GM12874 (cell line): ENCODE results near the gene PDE4B.

Experiments used
- TF ChIP-seq, protein P1 (sequence below): IDR thresholded peaks from 2 replicates; pipeline ENCODE4 v1.5.1; 2011; ENCODE audit warnings: low read depth, mild to moderate bottlenecking, control low read depth, low read length, moderate library complexity; ENCODE audit not compliant: insufficient read depth

PDE4B gene

DNA sequence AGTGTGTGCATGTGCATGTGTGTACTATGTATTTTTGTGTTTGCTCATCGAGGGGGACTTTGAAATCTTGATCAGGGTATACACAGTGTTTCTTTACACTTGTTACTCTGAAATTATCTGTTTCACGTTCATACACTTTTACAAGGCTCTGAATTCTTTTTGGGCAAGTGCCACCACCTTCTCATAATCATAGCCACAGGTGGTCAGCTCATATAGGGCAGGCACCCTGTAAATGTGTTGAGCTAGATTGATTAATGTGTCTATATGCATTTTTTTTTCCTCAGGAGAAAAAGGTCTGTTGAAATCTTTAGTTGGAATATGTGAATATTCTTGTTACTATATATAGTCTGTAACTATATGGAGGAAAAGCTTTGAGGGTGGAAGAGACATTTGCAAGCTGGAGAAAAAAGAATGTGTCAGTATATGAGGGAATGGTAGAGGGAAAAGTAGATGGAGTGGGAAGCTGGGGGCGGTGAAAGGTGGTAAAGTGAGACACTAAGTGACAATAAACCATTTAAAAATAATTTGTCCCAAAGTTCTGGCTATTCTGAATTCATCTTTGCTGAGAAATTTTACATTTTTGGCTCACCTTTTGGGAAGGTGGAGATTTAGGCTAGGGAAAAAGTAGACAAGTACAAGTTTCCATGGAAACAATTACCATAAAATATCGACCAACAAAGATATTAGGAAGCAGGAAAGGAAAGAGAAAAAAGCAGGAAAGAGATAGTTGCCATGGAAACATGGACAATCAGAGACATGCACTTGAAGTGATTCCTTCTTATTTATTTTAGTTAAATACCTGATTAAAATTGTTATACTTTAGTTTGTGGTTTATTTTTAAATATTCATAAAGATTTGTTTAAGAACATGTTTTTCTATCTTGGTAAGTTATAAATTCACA lies 277.5 kb downstream of the PDE4B start:
- TF ChIP-seq, protein P1, sequence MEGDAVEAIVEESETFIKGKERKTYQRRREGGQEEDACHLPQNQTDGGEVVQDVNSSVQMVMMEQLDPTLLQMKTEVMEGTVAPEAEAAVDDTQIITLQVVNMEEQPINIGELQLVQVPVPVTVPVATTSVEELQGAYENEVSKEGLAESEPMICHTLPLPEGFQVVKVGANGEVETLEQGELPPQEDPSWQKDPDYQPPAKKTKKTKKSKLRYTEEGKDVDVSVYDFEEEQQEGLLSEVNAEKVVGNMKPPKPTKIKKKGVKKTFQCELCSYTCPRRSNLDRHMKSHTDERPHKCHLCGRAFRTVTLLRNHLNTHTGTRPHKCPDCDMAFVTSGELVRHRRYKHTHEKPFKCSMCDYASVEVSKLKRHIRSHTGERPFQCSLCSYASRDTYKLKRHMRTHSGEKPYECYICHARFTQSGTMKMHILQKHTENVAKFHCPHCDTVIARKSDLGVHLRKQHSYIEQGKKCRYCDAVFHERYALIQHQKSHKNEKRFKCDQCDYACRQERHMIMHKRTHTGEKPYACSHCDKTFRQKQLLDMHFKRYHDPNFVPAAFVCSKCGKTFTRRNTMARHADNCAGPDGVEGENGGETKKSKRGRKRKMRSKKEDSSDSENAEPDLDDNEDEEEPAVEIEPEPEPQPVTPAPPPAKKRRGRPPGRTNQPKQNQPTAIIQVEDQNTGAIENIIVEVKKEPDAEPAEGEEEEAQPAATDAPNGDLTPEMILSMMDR = no peak

DNA sequence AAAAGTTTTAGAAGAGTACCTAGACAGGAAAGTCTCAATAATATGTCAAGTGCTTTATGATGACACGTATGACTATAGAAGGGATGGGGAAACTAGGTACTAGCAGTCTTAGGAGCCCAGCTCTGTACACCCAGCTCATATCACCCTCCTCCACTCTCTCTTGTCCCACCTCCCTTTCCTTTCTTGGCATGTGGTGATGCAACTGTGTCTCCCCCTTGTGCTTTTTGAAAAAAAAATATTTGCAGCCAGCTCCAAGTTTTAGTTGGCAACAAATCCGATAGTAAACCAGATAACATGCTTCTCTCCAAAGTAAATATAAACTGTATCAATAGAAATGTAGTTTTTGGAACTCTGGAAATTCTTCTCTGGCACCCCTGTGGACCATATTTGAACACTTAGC lies 280.7 kb downstream of the PDE4B start:
- TF ChIP-seq, protein P1 = no peak

DNA sequence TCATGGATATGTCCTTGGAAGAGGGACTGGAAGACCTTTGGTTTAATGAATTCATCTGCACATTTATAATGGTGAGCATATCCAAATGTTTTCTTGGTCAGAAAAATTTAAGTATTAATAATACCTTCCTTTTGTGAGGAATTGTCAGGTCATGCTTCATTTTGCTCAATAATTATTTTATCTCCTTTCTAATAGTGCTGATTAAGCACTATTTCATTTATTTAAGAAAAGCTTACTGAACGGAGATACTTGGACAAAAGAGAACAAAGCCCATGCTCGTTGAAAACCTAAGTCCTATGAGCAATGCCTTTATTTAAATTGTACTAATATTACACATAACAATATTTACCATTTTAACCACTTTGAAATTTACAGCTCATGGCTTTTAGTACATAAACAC lies 281.5 kb downstream of the PDE4B start:
- TF ChIP-seq, protein P1 = no peak

DNA sequence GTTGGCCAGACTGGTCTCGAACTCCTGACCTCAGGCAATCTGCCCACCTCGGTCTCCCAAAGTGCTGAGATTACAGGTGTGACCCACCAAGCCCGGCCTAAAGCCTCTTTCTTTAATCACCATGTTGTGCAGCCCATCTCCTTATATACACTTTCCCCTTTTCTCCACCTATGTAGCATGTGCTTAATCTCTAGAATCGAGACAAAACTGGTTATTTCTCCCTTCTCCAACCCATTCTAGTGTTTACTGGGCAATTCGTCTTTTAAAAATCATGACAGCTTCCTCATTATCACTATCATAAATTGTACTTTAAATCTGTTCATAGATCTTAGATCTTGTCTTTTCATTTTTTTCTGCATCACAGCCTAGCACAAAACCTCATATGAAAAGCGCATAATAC lies 285.7 kb downstream of the PDE4B start:
- TF ChIP-seq, protein P1 = no peak

DNA sequence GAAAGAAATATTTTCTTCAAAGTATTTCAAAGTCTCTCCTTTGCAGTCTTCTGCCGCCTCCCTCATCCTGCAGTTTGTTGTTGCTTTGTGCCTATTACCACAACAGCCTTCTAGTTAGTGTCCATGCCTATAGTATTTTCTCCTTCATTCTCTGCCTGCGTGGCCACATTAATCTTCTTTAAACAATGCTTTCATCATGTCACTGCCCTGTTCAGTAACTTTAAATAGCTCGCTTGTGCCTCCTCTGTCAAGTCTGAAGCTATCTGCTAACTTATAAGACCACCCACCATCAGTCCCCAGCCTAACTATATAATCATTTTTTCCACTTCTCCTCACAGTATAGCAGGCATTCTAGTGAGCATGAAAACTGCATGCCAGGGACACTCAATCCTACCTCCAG lies 290.3 kb downstream of the PDE4B start:
- TF ChIP-seq, protein P1 = no peak

DNA sequence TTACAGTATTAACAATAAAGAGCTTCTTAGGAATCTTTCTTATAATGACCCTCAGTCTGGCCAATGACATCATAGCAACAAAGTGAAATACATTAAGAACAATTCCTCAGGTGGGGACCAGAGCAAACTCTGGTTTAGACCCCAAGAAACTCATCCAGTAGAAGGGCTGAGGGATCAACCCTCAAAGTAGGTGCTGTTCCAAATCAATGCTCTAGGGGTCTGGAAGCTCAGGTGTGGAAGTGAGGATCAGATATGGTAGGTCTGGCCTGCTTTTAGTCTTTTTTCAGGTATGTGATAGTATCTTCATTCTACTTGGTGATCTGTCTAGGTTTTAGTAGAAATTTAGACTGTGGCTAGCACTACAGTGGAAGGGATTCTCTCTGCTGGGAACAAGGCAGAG lies 291.7 kb downstream of the PDE4B start:
- TF ChIP-seq, protein P1 = no peak

DNA sequence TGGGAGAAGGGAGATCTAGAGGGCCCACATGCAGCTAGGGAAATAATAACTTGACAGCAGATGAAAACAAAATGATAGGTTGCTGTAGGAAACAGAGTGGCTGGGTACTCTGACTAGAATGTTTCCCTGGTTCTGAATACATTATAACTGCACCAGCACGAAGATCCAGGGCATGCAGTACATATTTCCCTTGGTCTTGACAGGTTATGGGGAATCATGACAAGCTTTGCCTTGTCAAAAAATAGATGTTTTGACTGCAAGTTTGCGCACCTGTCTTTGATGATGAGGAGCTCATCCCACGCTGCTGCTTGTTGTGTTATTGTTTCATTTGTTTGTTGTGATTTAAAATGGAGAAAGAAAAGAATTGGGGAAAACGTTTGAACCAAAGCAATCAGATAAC lies 292.9 kb downstream of the PDE4B start:
- TF ChIP-seq, protein P1 = no peak
